Measurements from ENCODE around the gene OR56A4. TPM values are rescaled to one million over a fixed set of nuclear protein-coding genes. Genes with fewer than 3 reads are reported as not detected.
"Not testable (repeated sequence)": the region's sequence is repeated elsewhere in the genome, so short reads cannot be mapped to it uniquely, and the experiment has no call there.

Gene OR56A4
- total RNA-seq, 6 experiments from 2014 or later, result 0.04 TPM; not detected in 5

DNA sequence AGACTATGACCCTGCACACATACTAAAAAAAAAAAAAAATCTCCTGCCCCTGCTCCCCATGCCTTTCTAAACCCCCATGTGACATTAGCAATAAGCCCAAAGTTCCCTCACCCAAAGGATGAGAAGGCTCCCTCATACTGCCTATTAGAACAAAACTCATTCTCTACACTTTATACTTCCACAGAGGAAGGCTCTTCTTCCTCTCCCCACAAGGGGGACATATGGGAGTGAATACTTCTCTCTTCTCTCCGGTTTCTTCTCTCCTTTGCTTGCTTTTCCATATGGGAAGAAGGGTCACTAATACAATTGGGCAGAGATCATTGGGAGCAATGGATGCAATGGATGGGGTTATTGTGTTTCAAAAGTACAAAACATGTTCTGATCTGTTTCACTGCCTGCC, 23.3 kb downstream of the OR56A4 start:
- Histone ChIP-seq H3K4me1 (no peaks in the 10 kb centered on the region), H3K27me3 (no peaks in the 10 kb centered on the region), H3K4me3 (no peak overlapping the region), H3K36me3 (no peaks in the 10 kb centered on the region), H3K27ac (no peak overlapping the region), H3K9me3 (no peaks in the 10 kb centered on the region)
- no peak for ATAC-seq
- TF ChIP-seq POLR2A (IDR thresholded peaks at IDR 0.05), result no peak
- TF ChIP-seq, protein P1, sequence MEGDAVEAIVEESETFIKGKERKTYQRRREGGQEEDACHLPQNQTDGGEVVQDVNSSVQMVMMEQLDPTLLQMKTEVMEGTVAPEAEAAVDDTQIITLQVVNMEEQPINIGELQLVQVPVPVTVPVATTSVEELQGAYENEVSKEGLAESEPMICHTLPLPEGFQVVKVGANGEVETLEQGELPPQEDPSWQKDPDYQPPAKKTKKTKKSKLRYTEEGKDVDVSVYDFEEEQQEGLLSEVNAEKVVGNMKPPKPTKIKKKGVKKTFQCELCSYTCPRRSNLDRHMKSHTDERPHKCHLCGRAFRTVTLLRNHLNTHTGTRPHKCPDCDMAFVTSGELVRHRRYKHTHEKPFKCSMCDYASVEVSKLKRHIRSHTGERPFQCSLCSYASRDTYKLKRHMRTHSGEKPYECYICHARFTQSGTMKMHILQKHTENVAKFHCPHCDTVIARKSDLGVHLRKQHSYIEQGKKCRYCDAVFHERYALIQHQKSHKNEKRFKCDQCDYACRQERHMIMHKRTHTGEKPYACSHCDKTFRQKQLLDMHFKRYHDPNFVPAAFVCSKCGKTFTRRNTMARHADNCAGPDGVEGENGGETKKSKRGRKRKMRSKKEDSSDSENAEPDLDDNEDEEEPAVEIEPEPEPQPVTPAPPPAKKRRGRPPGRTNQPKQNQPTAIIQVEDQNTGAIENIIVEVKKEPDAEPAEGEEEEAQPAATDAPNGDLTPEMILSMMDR (IDR thresholded peaks at IDR 0.05), result no peak
- intact Hi-C loops (cut with DNase I), result no loop called here
- WGBS (ENCODE audit: insufficient coverage, low coverage, low lambda C conversion rate, missing lambda C conversion rate), result 42% methylated on average over 1 of the region's 1 CpG
- DNase-seq, result no peak

DNA sequence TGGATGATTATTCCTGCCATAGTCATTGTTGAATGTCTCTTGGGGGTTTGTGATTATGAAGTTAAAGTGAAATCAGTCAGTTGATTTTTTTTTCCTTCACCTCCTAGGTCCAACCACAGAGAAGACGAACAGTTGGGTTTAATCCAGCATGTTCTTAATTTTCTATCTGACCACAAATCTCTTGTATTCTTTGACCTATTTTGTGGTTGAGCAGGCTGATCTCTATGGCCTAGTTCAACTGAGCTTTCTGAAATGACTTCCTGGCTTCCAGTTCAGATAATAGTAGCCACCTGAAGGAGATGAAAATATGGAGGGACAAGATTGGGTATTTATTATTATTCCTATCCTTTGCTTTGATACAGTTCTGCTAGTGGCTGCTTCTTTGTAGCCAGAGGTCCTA, 33.2 kb downstream of the OR56A4 start:
- Histone ChIP-seq H3K9me3 (no peaks in the 10 kb centered on the region), H3K4me3 (no peak overlapping the region), H3K27me3 (no peaks in the 10 kb centered on the region), H3K36me3 (no peaks in the 10 kb centered on the region), H3K27ac (no peak overlapping the region), H3K4me1 (no peaks in the 10 kb centered on the region)
- 18% methylated on average over 1 of the region's 1 CpG for WGBS (ENCODE audit: insufficient coverage, low coverage, low lambda C conversion rate, missing lambda C conversion rate)
- TF ChIP-seq POLR2A (IDR thresholded peaks at IDR 0.05), result no peak
- TF ChIP-seq, protein P1 (IDR thresholded peaks at IDR 0.05), result no peak
- ATAC-seq (no peak), DNase-seq (no peak)
- intact Hi-C loops (cut with DNase I), result no loop called here

DNA sequence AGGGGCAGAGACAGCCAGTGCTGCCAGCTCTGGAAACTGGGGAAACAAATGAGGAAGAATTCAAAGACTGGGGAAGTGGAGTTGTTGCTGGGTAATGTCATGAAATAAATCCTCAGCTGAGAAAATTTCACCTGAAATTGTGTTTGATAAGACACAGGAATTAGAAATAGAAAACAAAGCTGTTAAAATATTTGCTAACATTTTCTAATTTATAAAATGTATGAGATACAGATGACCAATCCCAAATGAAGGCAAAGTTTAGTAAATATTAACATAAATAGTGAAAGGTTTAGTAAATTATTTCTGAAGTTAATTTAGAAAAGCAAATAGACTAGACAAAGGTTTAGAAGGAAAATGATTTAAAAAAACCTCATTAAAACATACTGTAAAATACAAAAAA, 38.4 kb downstream of the OR56A4 start, which contains the start of gene OR56A5:
Gene OR56A5, minus strand, starts transcription at position 101 of the 400 bp plus-strand sequence. Its CDS starts 0 bp downstream, at position 101.
- no peaks in the 10 kb centered on the region for H3K36me3 ChIP-seq
- H3K4me1 ChIP-seq, result no peaks in the 10 kb centered on the region
- ATAC-seq (no peak), DNase-seq (no peak)
- no peaks in the 10 kb centered on the region for H3K27me3 ChIP-seq
- intact Hi-C loops (cut with DNase I), result no loop called here
- no peak for TF ChIP-seq POLR2A (IDR thresholded peaks at IDR 0.05)
- TF ChIP-seq, protein P1 (IDR thresholded peaks at IDR 0.05), result no peak
- H3K9me3 ChIP-seq, result no peaks in the 10 kb centered on the region
- no peak within 1 kb of the TSS for H3K27ac ChIP-seq
- no peak within 1 kb of the TSS for H3K4me3 ChIP-seq

DNA sequence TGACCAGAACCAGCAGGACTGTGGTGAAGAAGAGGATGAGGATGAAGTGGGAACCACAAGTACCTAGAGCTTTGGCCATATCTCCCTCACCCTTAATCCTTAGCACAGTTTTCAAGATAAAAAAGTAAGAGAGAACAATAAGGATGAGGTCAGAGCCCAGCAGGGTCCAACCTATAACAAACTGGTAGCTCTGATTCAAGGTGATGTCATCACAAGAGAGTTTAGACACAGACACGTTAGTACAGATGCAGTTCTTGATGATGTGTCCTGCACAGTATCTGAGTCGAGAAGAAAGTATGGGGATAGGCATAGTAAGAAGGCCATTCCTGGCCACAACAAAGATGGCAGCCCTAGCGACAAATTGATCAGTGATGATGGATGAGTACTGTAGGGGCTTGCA, 39.0 kb downstream of the OR56A4 start:
- no peak overlapping the region for H3K4me3 ChIP-seq
- intact Hi-C loops (cut with DNase I), result no loop called here
- ATAC-seq, result no peak
- H3K4me1 ChIP-seq, result no peaks in the 10 kb centered on the region
- 21% methylated on average over 3 of the region's 3 CpGs for WGBS (ENCODE audit: insufficient coverage, low coverage, low lambda C conversion rate, missing lambda C conversion rate)
- H3K27ac ChIP-seq, result no peak overlapping the region
- H3K9me3 ChIP-seq, result no peaks in the 10 kb centered on the region
- H3K36me3 ChIP-seq, result no peaks in the 10 kb centered on the region
- no peaks in the 10 kb centered on the region for H3K27me3 ChIP-seq
- DNase-seq, result no peak
- TF ChIP-seq POLR2A (IDR thresholded peaks at IDR 0.05), result no peak
- TF ChIP-seq, protein P1 (IDR thresholded peaks at IDR 0.05), result no peak

DNA sequence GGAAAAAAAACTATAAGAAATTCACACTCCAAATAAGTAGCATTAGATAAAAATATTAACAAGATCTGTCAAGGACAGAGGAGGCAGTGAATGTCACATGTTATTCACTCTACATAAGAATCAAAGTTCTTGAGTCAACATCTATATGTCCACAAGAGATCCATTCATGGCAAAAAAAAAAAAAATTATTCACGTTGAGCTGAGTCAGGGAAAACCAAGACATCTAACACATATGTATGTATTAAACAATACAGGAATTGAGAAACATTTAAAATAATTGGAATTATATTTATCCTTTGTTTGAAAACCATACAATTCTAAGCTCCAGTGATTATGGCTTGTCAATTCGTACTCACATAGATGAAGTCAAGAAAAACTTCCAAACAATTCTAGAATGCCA, 39.8 kb downstream of the OR56A4 start:
- no peak overlapping the region for H3K27ac ChIP-seq
- H3K4me1 ChIP-seq, result no peaks in the 10 kb centered on the region
- no peaks in the 10 kb centered on the region for H3K9me3 ChIP-seq
- no peak for DNase-seq
- no peak overlapping the region for H3K4me3 ChIP-seq
- H3K27me3 ChIP-seq, result no peaks in the 10 kb centered on the region
- intact Hi-C loops (cut with DNase I), result no loop called here
- H3K36me3 ChIP-seq, result no peaks in the 10 kb centered on the region
- 39% methylated on average over 2 of the region's 2 CpGs for WGBS (ENCODE audit: insufficient coverage, low coverage, low lambda C conversion rate, missing lambda C conversion rate)
- TF ChIP-seq POLR2A (IDR thresholded peaks at IDR 0.05), result no peak
- TF ChIP-seq, protein P1 (IDR thresholded peaks at IDR 0.05), result no peak
- ATAC-seq, result no peak

DNA sequence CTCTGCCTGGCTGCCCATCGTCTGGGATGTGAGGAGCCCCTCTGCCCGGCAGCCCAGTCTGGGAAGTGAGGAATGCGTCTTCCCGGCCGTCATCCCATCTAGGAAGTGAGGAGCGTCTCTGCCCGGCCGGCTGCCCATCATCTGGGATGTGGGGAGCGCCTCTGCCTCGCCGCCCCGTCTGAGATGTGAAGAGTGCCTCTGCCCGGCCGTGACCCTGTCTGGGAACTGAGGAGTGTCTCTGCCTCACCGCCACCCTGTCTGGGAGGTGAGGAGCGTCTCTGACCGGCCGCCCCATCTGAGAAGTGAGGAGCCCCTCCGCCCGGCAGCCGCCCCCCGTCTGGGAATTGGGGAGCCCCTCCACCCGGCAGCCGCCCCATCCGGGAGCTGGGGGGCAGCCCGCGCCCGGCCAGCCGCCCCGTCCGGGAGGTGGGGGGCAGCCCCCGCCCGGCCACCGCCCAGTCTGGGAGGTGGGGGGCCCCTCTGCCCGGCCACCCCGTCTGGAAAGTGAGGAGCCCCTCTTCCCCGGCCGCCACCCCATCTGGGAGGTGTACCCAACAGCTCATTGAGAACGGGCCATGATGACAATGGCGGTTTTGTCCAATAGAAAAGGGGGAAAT, 45.9 kb downstream of the OR56A4 start:
- ATAC-seq; H3K4me3 ChIP-seq; H3K27me3 ChIP-seq; H3K36me3 ChIP-seq; H3K9me3 ChIP-seq; DNase-seq; H3K27ac ChIP-seq; H3K4me1 ChIP-seq; intact Hi-C loops (cut with DNase I): not testable (repeated sequence)
- WGBS (ENCODE audit: insufficient coverage, low coverage, low lambda C conversion rate, missing lambda C conversion rate), result 74% methylated on average over 8 of the region's 40 CpGs

All from right lobe of liver (tissue), 6 donors.